ENCODE data around the gene CATSPERE. TPM values are rescaled to one million over a fixed set of nuclear protein-coding genes. Genes with fewer than 3 reads are reported as not detected.
A peak's percentile ranks its signal among the peaks of the same experiment; 100 is the strongest.
"Not testable (repeated sequence)": the region's sequence is repeated elsewhere in the genome, so short reads cannot be mapped to it uniquely, and the experiment has no call there.

Gene CATSPERE
- total RNA-seq, 2 experiments from 2014 or later, result 0.30 to 0.44 TPM

DNA sequence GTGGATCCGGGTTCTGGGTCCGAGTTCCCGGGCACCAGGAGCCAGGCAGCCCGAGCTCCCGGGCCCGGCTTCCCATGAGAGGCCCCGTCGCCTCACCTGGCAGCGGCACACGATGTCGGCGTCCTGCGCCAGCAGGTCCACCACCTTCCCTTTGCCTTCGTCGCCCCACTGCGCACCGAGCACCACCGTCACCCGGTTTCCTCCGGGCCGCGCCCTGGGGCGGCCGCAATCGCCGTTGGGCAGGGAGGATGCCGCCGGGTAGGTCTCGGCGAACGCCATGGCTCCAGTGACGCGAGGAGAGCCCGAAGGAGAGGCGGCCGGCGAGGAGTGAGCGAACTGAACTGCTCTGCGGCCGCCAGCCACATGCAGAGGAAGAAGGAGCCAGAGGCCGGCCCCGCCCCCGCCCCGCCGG lies 9.5 kb upstream of the CATSPERE start, which contains the start of gene ADSS2:
Gene ADSS2, minus strand, starts transcription at position 371 of the 412 bp plus-strand sequence. Its CDS starts 92 bp downstream, at position 279.
- CTCF ChIA-PET, result no interaction called here
- peaks cover 32% of the 10 kb centered on the region for H3K36me3 Mint-ChIP-seq
- peaks cover 44% of the 10 kb centered on the region for H3K4me1 Mint-ChIP-seq

DNA sequence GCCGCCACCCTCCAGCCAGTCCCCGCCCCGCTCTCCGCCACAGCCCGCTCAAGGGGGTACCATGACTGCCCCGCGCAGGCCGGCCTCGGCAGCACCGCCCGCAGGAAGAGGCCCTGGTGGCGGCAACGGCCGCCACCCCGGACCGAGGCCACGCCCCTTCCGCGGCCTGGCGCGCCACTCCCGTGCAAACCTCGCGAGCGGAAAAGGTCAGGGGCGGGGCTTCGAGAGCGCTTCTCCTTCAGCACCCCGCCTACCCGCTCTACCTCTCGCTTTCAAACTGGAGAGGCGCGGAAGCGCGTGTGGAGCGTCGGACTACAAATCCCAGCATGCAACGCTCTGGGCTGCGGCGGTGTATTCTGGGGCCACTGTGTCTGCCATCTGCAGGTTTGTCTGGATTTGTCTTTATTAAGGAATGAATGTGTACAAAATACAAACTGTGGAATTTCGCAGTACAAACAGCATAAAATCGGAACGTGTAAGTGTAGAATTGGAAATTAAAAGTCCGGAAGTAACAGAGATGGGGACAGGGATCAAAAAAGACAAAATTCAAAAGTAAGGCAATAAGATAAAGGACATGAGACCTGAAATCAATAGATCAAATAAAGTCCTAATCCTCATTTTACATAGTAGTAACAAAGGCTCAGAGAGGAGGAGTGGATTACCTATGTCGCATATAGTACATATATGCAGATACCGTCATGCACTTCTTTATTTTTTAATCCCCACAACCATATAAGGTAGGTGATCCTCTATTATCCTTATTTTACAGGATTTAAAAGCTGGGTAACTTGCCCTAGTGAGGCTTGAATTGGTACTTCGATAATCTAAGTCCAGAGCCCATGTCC lies 8.9 kb upstream of the CATSPERE start:
- CTCF ChIA-PET, result no interaction called here
- H3K4me1 Mint-ChIP-seq, result peaks cover 39% of the 10 kb centered on the region

More for the DNA sequence above, 9.5 kb upstream of the CATSPERE start, which contains the start of gene ADSS2:
- ATAC-seq, result no peak
- peak within 1 kb of the TSS; percentile 97 for H3K4me3 Mint-ChIP-seq
- peak within 1 kb of the TSS; percentile 99 for H3K27ac Mint-ChIP-seq
- no peaks in the 10 kb centered on the region for H3K27me3 Mint-ChIP-seq
- no peak for DNase-seq
- H3K9me3 Mint-ChIP-seq (ENCODE audit: low read depth), result no peaks in the 10 kb centered on the region

DNA sequence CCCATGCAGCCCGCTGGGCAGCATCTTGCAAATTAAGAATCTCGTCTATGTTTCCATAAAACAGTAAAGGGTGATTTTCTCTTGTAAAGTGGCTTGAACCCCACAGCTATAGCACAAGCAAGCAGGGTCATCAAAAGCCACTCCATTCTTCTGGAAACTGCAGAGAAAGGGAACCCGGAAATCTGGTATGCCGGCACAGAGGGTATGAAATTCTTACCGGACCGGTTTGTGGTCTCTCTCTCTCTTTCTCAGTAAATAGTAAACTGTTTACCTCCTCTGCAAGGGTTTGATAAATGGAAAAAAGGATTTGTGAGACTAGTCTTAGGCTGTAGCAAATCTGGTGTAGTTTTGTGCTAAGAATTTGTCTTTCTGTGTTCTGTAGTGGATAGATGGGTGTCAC lies 6.7 kb upstream of the CATSPERE start:
- Mint-ChIP-seq H3K9me3 (ENCODE audit: low read depth) (no peaks in the 10 kb centered on the region), H3K27ac (no peak overlapping the region), H3K4me1 (peaks cover 22% of the 10 kb centered on the region), H3K27me3 (no peaks in the 10 kb centered on the region), H3K36me3 (peaks cover 31% of the 10 kb centered on the region), H3K4me3 (no peak overlapping the region)
- DNase-seq (no peak), ATAC-seq (no peak)
- CTCF ChIA-PET, result no interaction called here

More for the DNA sequence above, 8.9 kb upstream of the CATSPERE start:
- Mint-ChIP-seq H3K27me3 (no peaks in the 10 kb centered on the region), H3K4me3 (peak overlapping the region; percentile 97), H3K27ac (peak overlapping the region; percentile 99), H3K36me3 (peaks cover 32% of the 10 kb centered on the region), H3K9me3 (ENCODE audit: low read depth) (no peaks in the 10 kb centered on the region)
- ATAC-seq, result peak; percentile 93
- peak; percentile 99 for DNase-seq

DNA sequence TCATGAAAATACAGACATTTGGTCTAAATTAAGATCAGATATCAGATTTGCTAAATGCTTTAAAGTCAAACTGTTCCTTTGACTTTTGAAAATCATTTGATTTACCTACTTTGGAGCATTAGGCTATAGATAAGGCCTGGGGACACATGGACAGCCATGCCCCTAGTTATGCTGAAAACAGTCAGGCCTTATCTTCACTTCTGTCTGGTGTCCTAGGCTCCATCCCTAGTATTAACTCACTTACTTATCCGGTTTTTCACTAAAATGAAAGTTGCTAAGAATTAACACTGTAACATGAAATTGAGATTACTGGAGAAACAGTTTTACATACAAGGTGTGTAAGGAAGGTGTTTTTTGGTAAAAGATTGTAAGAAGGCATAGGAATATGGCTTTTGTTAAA lies 4.5 kb upstream of the CATSPERE start:
- no peak overlapping the region for H3K27ac Mint-ChIP-seq
- H3K4me1 Mint-ChIP-seq, result peaks cover 29% of the 10 kb centered on the region
- CTCF ChIA-PET, result interaction anchor here (1.5 kb wide), 1 partner anchor 14 kb away, joined by 3 read pairs; no protein-coding TSS in a partner anchor
- peaks cover 6% of the 10 kb centered on the region for H3K9me3 Mint-ChIP-seq (ENCODE audit: low read depth)
- no peak for ATAC-seq
- no peaks in the 10 kb centered on the region for H3K27me3 Mint-ChIP-seq
- peaks cover 29% of the 10 kb centered on the region for H3K36me3 Mint-ChIP-seq
- no peak overlapping the region for H3K4me3 Mint-ChIP-seq
- no peak for DNase-seq

DNA sequence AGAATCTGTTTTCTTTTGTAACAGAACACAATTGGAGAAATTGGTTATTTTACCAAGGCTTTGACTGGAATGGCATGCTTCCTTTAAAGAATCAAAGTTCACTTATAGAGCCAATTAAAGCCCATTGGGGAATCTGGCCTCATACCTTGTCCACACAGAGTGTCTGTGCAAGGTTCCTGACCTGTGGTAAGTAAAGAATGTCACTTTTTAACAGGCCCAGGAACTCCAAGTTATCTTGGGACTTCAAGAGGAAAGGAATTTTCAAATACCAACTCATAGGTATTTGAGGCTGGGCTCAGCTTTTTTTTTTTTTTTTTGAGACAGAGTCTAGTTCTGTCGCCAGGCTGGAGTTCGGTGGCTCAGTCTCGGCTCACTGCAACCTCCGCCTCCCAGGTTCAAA lies 2.3 kb upstream of the CATSPERE start:
- Mint-ChIP-seq H3K27me3 (no peaks in the 10 kb centered on the region), H3K4me1 (peaks cover 19% of the 10 kb centered on the region), H3K4me3 (no peak overlapping the region), H3K9me3 (ENCODE audit: low read depth) (peaks cover 6% of the 10 kb centered on the region), H3K27ac (no peak overlapping the region), H3K36me3 (peaks cover 28% of the 10 kb centered on the region)
- CTCF ChIA-PET, result no interaction called here
- no peak for DNase-seq
- no peak for ATAC-seq

DNA sequence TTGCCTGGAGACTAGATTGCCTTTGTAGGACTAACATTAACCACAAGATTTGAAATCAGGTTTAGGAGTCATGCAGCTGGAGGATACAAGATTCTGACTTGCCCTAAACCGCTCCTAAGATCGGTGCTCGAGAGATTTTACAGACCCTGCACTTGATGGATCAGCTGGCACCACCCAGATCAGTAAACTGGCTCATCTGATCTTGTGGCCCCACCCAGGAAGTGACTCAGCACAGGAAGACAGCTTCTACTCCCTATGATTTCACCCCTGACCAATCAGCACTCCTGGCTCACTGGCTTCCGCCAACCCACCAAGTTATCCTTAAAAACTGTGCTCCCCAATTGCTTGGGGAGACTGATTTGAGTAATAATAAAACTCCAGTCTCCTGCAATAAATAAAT lies 876 bp upstream of the CATSPERE start:
- Mint-ChIP-seq H3K9me3 (ENCODE audit: low read depth) (peaks cover 6% of the 10 kb centered on the region), H3K27me3 (no peaks in the 10 kb centered on the region), H3K27ac (peak overlapping the region; percentile 96), H3K36me3 (peaks cover 24% of the 10 kb centered on the region), H3K4me3 (peak overlapping the region; percentile 83), H3K4me1 (peaks cover 19% of the 10 kb centered on the region)
- peak; percentile 61 for DNase-seq
- CTCF ChIA-PET, result no interaction called here
- ATAC-seq, result no peak

DNA sequence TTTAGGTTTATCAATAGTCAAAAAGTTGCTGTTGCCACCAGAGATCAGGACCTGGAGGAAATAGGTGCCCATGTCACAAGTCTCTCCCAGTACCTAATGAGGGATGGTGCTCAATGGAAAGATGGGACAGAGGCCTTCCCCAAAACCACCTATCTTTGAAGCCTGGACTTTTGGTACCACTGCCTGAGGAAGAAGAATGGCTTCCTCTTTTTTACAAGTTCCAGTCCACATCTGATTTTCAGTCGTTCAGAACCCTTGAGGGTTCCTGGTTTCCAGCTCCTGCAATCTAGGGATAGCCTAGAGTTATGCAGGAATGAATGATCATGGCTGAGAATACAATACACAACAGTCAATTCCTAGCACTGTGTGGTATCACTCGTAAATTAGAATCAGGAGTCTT lies 5.7 kb downstream of the CATSPERE start:
- Mint-ChIP-seq H3K4me1 (no peaks in the 10 kb centered on the region), H3K4me3 (no peak overlapping the region), H3K27me3 (no peaks in the 10 kb centered on the region), H3K27ac (no peak overlapping the region), H3K9me3 (ENCODE audit: low read depth) (no peaks in the 10 kb centered on the region), H3K36me3 (no peaks in the 10 kb centered on the region)
- no peak for DNase-seq
- ATAC-seq, result no peak
- CTCF ChIA-PET, result no interaction called here

DNA sequence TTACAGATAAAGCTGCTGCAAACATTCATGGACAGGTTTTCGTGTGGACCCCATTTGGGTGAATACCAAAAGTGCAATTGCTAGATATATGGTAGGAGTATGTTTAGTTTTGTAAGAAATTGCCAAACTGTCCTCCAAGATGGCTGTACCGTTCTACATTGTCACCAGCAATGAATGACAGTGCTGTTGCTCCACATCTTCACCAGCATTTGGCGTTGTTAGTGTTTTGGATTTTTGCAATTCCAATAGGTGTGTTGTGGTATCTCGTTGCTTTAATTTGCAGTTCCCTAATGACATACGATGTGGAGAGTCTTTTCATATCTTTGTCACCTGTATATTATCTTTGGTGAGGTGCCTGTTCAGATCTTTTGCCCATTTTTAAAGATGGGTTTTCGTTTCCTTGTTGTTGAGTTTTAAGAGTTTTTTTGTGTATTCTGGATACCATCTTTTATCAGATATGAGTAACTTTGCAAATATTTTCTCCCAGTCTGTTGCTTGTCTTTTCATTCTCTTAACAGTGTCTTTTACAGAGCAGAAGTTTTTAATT lies 12.1 kb downstream of the CATSPERE start:
- CTCF ChIA-PET, result no interaction called here
- ATAC-seq (no peak), DNase-seq (no peak)
- H3K4me3 Mint-ChIP-seq, result no peak overlapping the region
- H3K9me3 Mint-ChIP-seq (ENCODE audit: low read depth), result no peaks in the 10 kb centered on the region
- no peaks in the 10 kb centered on the region for H3K36me3 Mint-ChIP-seq
- no peaks in the 10 kb centered on the region for H3K27me3 Mint-ChIP-seq
- H3K4me1 Mint-ChIP-seq, result no peaks in the 10 kb centered on the region
- H3K27ac Mint-ChIP-seq, result no peak overlapping the region

DNA sequence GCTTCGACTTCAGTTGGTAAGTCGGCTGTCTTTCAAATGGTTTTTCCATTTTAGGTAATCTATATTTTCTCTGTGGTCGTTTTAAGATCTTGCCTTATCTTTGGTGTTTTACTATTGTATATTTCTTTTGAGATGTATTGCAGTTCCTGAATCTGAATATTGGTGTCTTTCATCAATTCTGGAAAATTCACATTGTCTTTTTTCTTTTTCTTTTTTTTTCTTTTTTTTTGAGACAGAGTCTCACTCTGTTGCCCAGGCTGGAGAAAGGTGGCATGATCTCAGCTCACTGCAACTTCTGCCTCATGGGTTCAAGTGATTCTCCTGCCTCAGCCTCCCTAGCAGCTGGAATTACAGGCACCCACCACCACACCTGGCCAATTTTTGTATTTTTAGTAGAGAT lies 23.9 kb downstream of the CATSPERE start:
- DNase-seq; H3K36me3 Mint-ChIP-seq; H3K27me3 Mint-ChIP-seq; H3K4me1 Mint-ChIP-seq; H3K4me3 Mint-ChIP-seq; ATAC-seq; H3K9me3 Mint-ChIP-seq (ENCODE audit: low read depth); H3K27ac Mint-ChIP-seq; CTCF ChIA-PET: not testable (repeated sequence)

DNA sequence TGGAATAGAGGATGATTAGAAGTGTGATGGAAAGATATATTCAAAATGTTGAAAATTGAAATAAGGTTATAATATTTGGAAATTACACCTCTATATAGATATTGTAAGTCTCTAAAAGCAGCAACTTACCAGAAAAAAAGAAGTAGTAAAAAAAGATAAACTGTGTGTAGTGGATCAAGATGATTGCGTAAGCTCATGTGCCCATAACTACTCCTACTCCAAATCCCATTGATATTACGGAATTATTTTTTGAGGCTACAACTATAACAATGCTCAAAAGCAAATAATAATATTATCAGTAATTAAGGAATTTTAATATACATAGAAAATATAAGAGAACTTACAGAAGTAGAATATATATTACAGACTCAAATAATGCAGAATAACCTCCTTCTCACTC lies 33.6 kb downstream of the CATSPERE start:
- CTCF ChIA-PET, result no interaction called here

DNA sequence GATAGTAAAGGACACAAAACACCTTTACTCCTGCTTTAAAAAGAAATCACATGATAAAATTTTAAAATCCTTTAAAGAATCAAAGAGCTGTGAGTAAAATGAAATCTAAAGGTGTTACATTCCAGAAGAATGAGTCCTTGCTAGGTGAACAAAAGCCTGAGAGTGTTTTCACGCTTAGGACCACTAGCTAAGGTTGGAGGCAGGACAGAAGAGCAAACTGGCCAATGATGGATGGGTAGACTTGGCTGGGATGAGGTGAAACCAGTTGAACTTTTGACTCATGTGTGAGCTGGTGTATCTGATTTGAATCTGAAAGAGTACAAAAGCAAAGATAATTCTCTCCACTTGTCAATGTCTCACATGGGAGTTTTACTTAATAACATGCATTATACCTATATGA lies 35.1 kb downstream of the CATSPERE start:
- DNase-seq (no peak), ATAC-seq (no peak)
- no peak overlapping the region for H3K27ac Mint-ChIP-seq
- CTCF ChIA-PET, result no interaction called here
- no peaks in the 10 kb centered on the region for H3K4me1 Mint-ChIP-seq
- H3K36me3 Mint-ChIP-seq, result no peaks in the 10 kb centered on the region
- H3K27me3 Mint-ChIP-seq, result peaks cover 5% of the 10 kb centered on the region
- no peak overlapping the region for H3K4me3 Mint-ChIP-seq
- H3K9me3 Mint-ChIP-seq (ENCODE audit: low read depth), result no peaks in the 10 kb centered on the region

More for the DNA sequence above, 33.6 kb downstream of the CATSPERE start:
- Mint-ChIP-seq H3K4me1 (no peaks in the 10 kb centered on the region), H3K9me3 (ENCODE audit: low read depth) (no peaks in the 10 kb centered on the region), H3K4me3 (no peak overlapping the region), H3K27ac (no peak overlapping the region), H3K27me3 (peaks cover 5% of the 10 kb centered on the region), H3K36me3 (no peaks in the 10 kb centered on the region)
- ATAC-seq, result no peak
- no peak for DNase-seq

DNA sequence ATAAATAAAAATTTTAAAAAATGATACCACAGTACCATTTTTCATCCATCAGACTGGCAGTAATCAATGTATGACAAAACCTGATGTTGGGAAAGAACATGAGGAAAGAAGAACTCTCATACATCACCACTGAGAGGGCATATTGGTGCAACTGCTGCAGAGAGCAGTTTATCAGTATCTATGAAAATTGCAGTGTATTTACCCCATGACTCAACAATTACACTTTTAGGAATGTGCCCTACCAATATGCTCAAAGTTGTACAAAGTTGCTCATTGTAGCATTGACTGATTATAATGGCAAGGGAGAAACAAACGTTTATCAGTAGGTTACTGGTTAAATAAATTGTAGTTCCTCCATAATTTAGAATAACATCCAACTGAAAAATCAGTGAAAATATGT lies 36.7 kb downstream of the CATSPERE start:
- H3K4me3 Mint-ChIP-seq, result no peak overlapping the region
- no peaks in the 10 kb centered on the region for H3K9me3 Mint-ChIP-seq (ENCODE audit: low read depth)
- peaks cover 5% of the 10 kb centered on the region for H3K27me3 Mint-ChIP-seq

DNA sequence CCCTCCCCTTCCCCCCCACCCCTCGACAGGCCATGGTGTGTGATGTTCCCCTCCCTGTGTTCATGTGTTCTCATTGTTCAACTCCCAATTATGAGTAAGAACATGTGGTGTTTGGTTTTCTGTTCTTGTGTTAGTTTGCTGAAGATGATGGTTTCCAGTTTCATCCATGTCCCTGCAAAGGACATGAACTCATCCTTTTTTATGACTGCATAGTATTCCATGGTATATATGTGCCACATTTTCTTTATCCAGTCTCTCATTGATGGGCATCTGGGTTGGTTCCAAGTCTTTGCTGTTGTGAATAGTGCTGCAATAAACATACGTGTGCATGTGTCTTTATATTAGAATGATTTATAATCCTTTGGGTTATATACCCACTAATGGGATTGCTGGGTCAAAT lies 38.4 kb downstream of the CATSPERE start:
- H3K27me3 Mint-ChIP-seq; CTCF ChIA-PET; H3K4me1 Mint-ChIP-seq; H3K9me3 Mint-ChIP-seq (ENCODE audit: low read depth); DNase-seq; H3K36me3 Mint-ChIP-seq; H3K27ac Mint-ChIP-seq; H3K4me3 Mint-ChIP-seq; ATAC-seq: not testable (repeated sequence)

More for the DNA sequence above, 36.7 kb downstream of the CATSPERE start:
- Mint-ChIP-seq H3K27ac (no peak overlapping the region), H3K4me1 (no peaks in the 10 kb centered on the region), H3K36me3 (no peaks in the 10 kb centered on the region)
- ATAC-seq (no peak), DNase-seq (no peak)
- CTCF ChIA-PET, result no interaction called here

DNA sequence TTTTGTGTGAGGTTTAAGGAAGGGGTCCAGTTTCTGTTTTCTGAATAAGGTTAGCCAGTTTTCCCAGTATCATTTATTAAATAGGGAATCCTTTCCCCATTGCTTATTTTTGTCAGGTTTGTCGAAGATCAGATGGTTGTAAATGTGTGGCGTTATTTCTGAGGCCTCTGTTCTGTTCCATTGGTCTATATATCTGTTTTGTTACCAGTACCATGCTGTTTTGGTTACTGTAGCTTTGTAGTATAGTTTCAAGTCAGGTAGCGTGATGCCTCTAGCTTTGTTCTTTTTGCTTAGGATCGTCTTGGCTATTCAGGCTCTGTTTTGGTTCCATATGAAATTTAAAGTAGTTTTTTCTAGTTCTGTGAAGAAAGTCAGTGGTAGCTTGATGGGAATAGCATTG lies 39.4 kb downstream of the CATSPERE start:
- not testable (repeated sequence) for H3K9me3 Mint-ChIP-seq (ENCODE audit: low read depth); ATAC-seq; H3K4me1 Mint-ChIP-seq

More for the DNA sequence above, 39.4 kb downstream of the CATSPERE start:
- H3K4me3 Mint-ChIP-seq, CTCF ChIA-PET, H3K27ac Mint-ChIP-seq, H3K36me3 Mint-ChIP-seq, H3K27me3 Mint-ChIP-seq, DNase-seq: not testable (repeated sequence)
